ENCODE data around the gene DIP2C.

Gene DIP2C

DNA sequence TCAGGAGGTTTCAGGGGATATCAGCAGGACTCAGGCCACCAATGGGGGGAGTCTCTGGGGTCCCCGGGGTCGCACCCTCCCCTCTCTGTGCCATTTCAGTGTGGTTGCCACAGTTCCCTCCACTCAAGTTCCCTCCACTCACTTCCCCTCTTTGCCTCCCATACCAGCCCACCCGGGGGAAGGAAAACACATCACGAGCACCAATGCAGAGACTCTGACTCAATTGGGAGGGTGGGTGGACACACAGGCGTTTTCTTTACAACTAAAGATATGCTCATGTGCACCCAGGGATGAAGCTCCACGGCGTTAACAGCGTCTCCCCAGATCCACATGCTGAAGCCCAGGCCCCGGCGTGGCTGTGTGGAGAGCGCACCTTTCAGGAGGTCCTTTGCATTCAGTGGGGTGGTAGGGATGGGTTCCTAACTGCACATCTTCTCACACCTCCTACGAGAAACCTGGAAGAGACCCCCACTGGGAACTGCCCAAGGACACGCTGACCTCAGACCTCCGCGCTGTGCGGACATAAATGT lies 300.1 kb downstream of the DIP2C start:
- Histone ChIP-seq H3K27ac (ENCODE audit: low read length) (peak overlapping the region; percentile 41), H3K27me3 (ENCODE audit: control insufficient read depth in 1 of 2, insufficient read depth in 2 of 2, low read length in 2 of 2) (no peaks in the 10 kb centered on the region), H3K36me3 (ENCODE audit: control insufficient read depth in 2 of 2, insufficient read depth in 2 of 2, low read length in 2 of 2) (peaks cover 20 to 49% of the 10 kb centered on the region in 2 donors), H3K9ac (ENCODE audit: low read length in 2 of 2) (no peak overlapping the region), H3K9me3 (ENCODE audit: control insufficient read depth in 2 of 2, low read length in 2 of 2) (no peaks in the 10 kb centered on the region), H3K4me1 (ENCODE audit: control insufficient read depth, insufficient read depth, low read length) (peaks cover 24% of the 10 kb centered on the region), H3K4me3 (ENCODE audit: low read length in 2 of 2) (no peak overlapping the region)

DNA sequence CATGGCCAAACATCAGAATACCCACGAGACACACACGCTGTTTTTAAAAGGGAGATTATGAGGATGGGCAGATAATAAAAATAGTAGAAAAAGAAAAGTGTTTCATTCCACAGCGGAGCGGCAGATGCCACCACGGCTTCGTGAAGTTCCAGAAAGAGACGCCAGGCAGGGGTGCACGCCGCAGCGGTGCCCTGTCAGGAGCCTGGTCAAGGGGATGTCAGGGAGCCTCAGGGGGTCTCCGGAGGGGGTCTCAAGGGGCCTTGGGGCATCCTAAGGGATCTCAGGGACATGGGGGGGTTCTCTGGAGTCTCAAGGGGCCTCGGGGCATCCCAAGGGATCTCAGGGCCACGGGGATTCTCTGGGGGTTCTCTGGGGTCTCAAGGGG lies 300.8 kb downstream of the DIP2C start:
- Histone ChIP-seq H3K9me3 (ENCODE audit: control insufficient read depth in 2 of 2, low read length in 2 of 2) (no peaks in the 10 kb centered on the region), H3K27me3 (ENCODE audit: control insufficient read depth in 1 of 2, insufficient read depth in 2 of 2, low read length in 2 of 2) (no peaks in the 10 kb centered on the region), H3K36me3 (ENCODE audit: control insufficient read depth in 2 of 2, insufficient read depth in 2 of 2, low read length in 2 of 2) (peaks cover 23 to 53% of the 10 kb centered on the region in 2 donors), H3K4me1 (ENCODE audit: control insufficient read depth, insufficient read depth, low read length) (peaks cover 24% of the 10 kb centered on the region), H3K9ac (ENCODE audit: low read length in 2 of 2) (no peak overlapping the region), H3K4me3 (ENCODE audit: low read length in 2 of 2) (no peak overlapping the region), H3K27ac (ENCODE audit: low read length) (no peak overlapping the region)

DNA sequence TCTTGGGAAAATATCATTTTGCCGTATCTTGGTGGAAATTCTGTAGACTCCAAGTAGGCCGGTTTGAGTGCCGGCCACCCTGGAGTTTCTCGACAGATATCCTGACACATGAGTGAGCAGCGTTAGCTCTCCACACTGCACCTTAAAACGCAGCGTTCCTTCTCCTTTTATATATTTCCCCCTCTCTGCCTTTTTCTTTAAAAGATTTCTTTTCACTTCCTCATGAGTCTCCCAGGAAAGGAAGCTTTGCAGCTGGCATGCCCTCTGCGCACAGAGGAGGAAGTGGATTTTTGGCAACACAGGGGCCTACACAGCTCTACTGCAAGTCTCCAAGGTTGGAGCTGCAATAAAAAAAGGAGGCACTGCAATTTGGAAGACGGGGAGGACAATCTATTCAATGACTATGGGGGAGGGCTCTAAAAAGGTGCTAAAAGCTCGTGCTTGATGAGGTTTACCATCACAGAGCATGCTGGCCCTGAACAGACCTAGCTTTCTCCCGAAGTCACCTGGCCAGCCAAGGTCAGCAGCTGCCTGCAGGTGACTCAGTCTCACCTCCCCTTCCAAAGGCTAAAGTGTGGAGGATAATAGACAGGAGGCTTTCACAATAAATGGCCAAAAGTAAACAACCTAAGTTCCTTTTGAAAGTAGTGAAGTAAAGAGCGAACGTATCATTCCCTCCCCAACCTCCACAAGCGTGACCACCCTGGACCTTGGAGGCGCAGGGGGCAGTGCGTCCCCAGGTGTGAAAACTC lies 301.4 kb downstream of the DIP2C start:
- Histone ChIP-seq H3K4me1 (ENCODE audit: control insufficient read depth, insufficient read depth, low read length) (peaks cover 24% of the 10 kb centered on the region), H3K27me3 (ENCODE audit: control insufficient read depth in 1 of 2, insufficient read depth in 2 of 2, low read length in 2 of 2) (no peaks in the 10 kb centered on the region), H3K9ac (ENCODE audit: low read length in 2 of 2) (no peak overlapping the region), H3K4me3 (ENCODE audit: low read length in 2 of 2) (no peak overlapping the region), H3K36me3 (ENCODE audit: control insufficient read depth in 2 of 2, insufficient read depth in 2 of 2, low read length in 2 of 2) (peaks cover 29 to 54% of the 10 kb centered on the region in 2 donors), H3K27ac (ENCODE audit: low read length) (no peak overlapping the region), H3K9me3 (ENCODE audit: control insufficient read depth in 2 of 2, low read length in 2 of 2) (no peaks in the 10 kb centered on the region)

DNA sequence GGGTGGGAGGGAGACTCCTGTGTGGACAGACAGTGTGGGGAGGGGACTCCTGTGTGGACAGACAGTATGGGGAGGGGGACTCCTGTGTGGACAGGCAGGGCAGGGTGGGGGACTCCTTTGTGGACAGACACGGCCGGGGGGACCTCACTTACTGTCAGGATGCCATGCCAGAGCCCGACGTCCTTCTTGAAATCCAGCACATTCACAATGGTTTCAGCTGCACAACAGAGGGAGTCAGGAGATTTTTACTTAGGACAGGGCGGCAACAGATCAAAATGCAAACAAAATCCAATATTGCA lies 301.9 kb downstream of the DIP2C start:
- Histone ChIP-seq H3K4me3 (ENCODE audit: low read length in 2 of 2) (no peak overlapping the region), H3K4me1 (ENCODE audit: control insufficient read depth, insufficient read depth, low read length) (peaks cover 24% of the 10 kb centered on the region), H3K9ac (ENCODE audit: low read length in 2 of 2) (no peak overlapping the region), H3K9me3 (ENCODE audit: control insufficient read depth in 2 of 2, low read length in 2 of 2) (no peaks in the 10 kb centered on the region), H3K36me3 (ENCODE audit: control insufficient read depth in 2 of 2, insufficient read depth in 2 of 2, low read length in 2 of 2) (peaks cover 34 to 53% of the 10 kb centered on the region in 2 donors), H3K27ac (ENCODE audit: low read length) (no peak overlapping the region), H3K27me3 (ENCODE audit: control insufficient read depth in 1 of 2, insufficient read depth in 2 of 2, low read length in 2 of 2) (no peaks in the 10 kb centered on the region)

DNA sequence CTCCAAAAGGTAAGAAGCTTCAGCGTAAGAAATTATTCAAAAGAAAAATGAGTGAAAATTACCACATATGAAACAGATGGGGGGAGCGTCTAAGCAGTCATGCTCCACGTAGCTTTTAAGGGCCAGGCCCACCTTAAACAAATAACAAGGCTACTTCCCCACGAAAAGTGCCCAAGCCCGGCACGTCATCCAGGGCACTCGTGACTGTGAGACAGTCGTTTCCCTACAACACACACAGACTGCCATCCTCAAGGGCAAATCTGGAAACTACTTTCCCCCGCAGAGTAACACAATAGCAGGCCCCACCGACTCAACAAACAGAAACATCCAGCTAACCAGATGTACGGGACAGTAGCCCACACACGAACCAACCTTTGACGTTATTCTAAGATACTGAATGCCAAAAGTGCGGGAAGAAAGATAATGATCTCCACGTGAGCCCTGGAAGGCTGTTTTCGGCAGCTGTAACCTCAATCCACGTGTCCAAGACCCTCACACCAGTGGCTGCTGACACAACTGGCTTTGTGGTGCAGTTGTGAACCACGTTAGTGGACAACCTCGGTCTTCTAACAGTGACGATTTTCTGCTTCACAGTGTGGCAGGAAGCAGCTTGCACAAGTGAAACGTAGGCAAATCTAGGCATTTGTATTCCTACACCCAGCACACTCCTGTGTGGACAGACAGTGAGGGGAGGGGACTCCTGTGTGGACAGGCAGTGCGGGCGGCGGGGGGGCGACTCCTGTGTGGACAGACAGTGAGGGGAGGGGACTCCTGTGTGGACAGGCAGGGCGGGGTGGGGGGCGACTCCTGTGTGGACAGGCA lies 302.5 kb downstream of the DIP2C start:
- Histone ChIP-seq H3K9me3 (ENCODE audit: control insufficient read depth in 2 of 2, low read length in 2 of 2) (no peaks in the 10 kb centered on the region), H3K27me3 (ENCODE audit: control insufficient read depth in 1 of 2, insufficient read depth in 2 of 2, low read length in 2 of 2) (no peaks in the 10 kb centered on the region), H3K27ac (ENCODE audit: low read length) (peak overlapping the region; percentile 6), H3K4me1 (ENCODE audit: control insufficient read depth, insufficient read depth, low read length) (peaks cover 22% of the 10 kb centered on the region), H3K36me3 (ENCODE audit: control insufficient read depth in 2 of 2, insufficient read depth in 2 of 2, low read length in 2 of 2) (peaks cover 35 to 55% of the 10 kb centered on the region in 2 donors), H3K4me3 (ENCODE audit: low read length in 2 of 2) (no peak overlapping the region), H3K9ac (ENCODE audit: low read length in 2 of 2) (no peak overlapping the region)

DNA sequence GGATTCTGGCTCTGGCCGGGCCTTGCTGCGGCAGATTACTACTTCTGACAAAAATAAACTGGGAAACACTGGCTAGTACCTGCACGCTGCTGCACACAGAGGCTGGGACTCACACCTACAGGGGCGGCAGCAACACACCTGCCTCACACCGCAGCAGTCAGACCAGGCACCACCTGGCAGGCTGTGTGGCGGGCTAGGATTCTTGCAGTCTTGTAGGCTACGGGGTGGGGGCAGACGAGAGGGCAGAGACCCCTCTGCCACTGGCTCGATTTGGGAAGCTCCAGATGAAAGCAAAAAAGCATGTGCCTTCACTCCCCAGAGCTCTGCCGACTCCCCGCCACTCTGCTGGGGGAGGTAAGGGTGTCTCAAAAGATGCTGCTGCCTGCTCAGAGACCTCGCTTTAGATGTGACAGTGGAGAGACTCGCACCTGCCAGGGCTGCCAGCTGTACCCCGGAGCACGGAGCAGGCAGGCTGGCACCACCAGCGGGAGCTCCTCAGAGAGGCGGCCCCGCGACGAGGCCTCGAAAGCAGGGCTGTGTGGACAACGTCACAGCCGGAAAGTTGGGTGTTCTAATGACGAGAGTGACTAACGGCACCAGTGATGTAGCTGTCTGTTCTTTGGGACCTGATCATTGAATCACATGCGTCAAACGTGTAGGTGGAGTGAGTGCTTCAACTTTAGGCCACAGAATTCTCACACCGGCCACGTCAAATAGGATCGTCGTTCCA lies 303.7 kb downstream of the DIP2C start:
- Histone ChIP-seq H3K4me1 (ENCODE audit: control insufficient read depth, insufficient read depth, low read length) (peaks cover 19% of the 10 kb centered on the region), H3K27ac (ENCODE audit: low read length) (no peak overlapping the region), H3K36me3 (ENCODE audit: control insufficient read depth in 2 of 2, insufficient read depth in 2 of 2, low read length in 2 of 2) (peaks cover 37 to 62% of the 10 kb centered on the region in 2 donors), H3K9ac (ENCODE audit: low read length in 2 of 2) (no peak overlapping the region), H3K27me3 (ENCODE audit: control insufficient read depth in 1 of 2, insufficient read depth in 2 of 2, low read length in 2 of 2) (no peaks in the 10 kb centered on the region), H3K4me3 (ENCODE audit: low read length in 2 of 2) (no peak overlapping the region), H3K9me3 (ENCODE audit: control insufficient read depth in 2 of 2, low read length in 2 of 2) (no peaks in the 10 kb centered on the region)

DNA sequence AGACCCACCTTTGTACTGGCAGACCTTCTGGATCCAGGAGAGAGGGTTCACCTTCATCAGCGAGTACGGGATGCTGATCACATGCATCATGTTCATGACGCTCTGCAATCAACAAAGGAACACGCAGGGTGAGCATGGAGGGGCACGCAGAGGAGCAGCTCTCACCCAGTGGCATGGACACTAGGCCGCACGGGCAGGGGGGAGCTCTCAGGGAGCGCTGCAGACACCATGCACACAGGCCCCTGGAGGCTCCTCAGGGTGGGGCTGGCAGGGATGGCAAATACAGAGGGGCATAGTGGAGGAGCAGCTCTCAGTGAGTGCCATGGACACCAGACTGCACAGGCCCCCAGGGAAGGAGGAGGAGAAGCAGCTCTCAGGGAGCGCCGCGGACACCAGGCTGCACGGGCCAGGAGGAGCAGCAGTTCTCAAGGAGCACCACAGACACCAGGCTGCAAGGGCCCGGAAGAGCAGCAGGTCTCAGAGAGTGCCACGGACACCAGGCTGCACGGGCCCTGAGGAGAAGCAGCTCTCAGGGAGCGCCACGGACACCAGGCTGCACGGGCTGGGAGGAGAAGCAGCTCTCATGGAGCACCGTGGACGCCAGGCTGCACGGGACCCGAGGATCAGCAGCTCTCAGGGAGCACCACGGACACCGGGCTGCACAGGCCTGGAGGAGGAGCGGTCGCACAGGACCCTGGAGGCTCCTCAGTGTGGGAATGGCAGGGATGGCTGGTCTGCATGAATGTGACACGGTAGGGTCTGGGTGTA lies 304.7 kb downstream of the DIP2C start:
- H3K9me3 ChIP-seq (ENCODE audit: control insufficient read depth in 2 of 2, low read length in 2 of 2) = no peaks in the 10 kb centered on the region
- H3K36me3 ChIP-seq (ENCODE audit: control insufficient read depth in 2 of 2, insufficient read depth in 2 of 2, low read length in 2 of 2) = peaks cover 34 to 57% of the 10 kb centered on the region in 2 donors
- H3K27ac ChIP-seq (ENCODE audit: low read length) = no peak overlapping the region
- no peak overlapping the region for H3K4me3 ChIP-seq (ENCODE audit: low read length in 2 of 2)
- H3K9ac ChIP-seq (ENCODE audit: low read length in 2 of 2) = no peak overlapping the region
- peaks cover 15% of the 10 kb centered on the region for H3K4me1 ChIP-seq (ENCODE audit: control insufficient read depth, insufficient read depth, low read length)
- no peaks in the 10 kb centered on the region for H3K27me3 ChIP-seq (ENCODE audit: control insufficient read depth in 1 of 2, insufficient read depth in 2 of 2, low read length in 2 of 2)

DNA sequence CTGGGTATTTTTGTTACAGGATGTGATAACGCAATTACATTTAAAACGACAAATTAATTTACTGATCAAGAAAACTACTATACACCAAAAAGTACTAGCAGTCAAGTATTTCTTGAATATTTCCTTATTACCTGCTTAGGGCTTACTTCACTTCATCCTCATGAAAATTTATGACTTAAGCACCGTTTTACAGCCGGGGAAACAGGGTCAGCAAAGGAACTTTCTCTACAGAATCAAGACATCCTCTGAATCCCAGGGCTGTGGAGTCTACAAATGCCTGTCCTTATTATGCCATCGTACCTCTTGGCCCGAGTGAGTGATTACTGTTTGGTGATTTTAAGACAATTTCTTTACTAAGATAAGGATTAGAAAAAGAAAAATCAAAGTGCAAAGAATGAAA lies 305.9 kb downstream of the DIP2C start:
- Histone ChIP-seq H3K9me3 (ENCODE audit: control insufficient read depth in 2 of 2, low read length in 2 of 2) (no peaks in the 10 kb centered on the region), H3K27me3 (ENCODE audit: control insufficient read depth in 1 of 2, insufficient read depth in 2 of 2, low read length in 2 of 2) (no peaks in the 10 kb centered on the region), H3K9ac (ENCODE audit: low read length in 2 of 2) (no peak overlapping the region), H3K4me1 (ENCODE audit: control insufficient read depth, insufficient read depth, low read length) (peaks cover 10% of the 10 kb centered on the region), H3K4me3 (ENCODE audit: low read length in 2 of 2) (no peak overlapping the region), H3K36me3 (ENCODE audit: control insufficient read depth in 2 of 2, insufficient read depth in 2 of 2, low read length in 2 of 2) (peaks cover 36 to 52% of the 10 kb centered on the region in 2 donors), H3K27ac (ENCODE audit: low read length) (no peak overlapping the region)

DNA sequence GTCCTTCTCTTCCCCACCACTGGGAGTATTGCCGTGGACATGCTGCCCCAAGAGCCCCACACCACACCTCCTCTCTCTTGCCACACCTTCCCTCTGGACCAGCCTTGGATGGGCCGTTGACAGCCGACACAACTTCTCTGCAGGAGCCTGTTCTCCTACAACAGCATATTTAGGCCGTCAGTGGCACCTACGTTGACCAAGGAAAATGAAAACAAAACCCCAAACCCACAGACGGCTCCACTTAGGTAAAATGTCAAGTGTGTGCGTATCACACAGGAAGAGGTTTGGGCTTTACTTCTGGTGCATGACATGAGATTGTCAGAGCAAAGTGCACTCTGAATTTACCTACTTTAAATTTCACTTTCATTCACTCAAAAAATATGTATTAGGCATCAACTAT lies 307.7 kb downstream of the DIP2C start:
- Histone ChIP-seq H3K27me3 (ENCODE audit: control insufficient read depth in 1 of 2, insufficient read depth in 2 of 2, low read length in 2 of 2) (no peaks in the 10 kb centered on the region), H3K9me3 (ENCODE audit: control insufficient read depth in 2 of 2, low read length in 2 of 2) (no peaks in the 10 kb centered on the region), H3K9ac (ENCODE audit: low read length in 2 of 2) (no peak overlapping the region), H3K36me3 (ENCODE audit: control insufficient read depth in 2 of 2, insufficient read depth in 2 of 2, low read length in 2 of 2) (peaks cover 32 to 48% of the 10 kb centered on the region in 2 donors), H3K27ac (ENCODE audit: low read length) (no peak overlapping the region), H3K4me3 (ENCODE audit: low read length in 2 of 2) (no peak overlapping the region), H3K4me1 (ENCODE audit: control insufficient read depth, insufficient read depth, low read length) (peaks cover 10% of the 10 kb centered on the region)

DNA sequence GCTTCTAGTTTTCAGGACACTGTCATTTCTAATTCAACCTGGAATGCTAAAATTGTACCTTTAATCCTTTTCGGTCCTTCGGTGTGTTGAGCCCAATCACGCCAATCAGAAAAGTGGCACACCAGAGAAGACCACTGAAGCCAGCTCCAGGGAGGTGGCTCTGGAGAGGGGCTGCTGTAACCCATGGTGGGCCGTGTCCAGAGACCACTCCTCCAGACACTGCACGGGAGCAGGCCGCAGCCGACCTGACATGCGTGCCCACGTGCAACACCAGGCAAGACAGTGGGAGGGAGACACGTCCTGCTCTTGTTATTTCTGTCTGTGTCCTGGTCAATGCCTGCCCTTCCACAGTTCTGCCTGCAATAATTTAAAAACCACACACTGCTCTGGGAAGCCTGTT lies 308.1 kb downstream of the DIP2C start:
- Histone ChIP-seq H3K27me3 (ENCODE audit: control insufficient read depth in 1 of 2, insufficient read depth in 2 of 2, low read length in 2 of 2) (no peaks in the 10 kb centered on the region), H3K27ac (ENCODE audit: low read length) (peak overlapping the region; percentile 31), H3K4me1 (ENCODE audit: control insufficient read depth, insufficient read depth, low read length) (peaks cover 10% of the 10 kb centered on the region), H3K4me3 (ENCODE audit: low read length in 2 of 2) (no peak overlapping the region), H3K36me3 (ENCODE audit: control insufficient read depth in 2 of 2, insufficient read depth in 2 of 2, low read length in 2 of 2) (peaks cover 31 to 46% of the 10 kb centered on the region in 2 donors), H3K9ac (ENCODE audit: low read length in 2 of 2) (no peak overlapping the region), H3K9me3 (ENCODE audit: control insufficient read depth in 2 of 2, low read length in 2 of 2) (no peaks in the 10 kb centered on the region)
